Activated naive CD8-positive, alpha-beta T cell treated with anti-CD3 and anti-CD28 coated beads, Interleukin-2, amount 10 ng/mL, durations not matched to agents 7 days and 5 days (primary cell): ENCODE measurements around the gene ARMCX5. TPM values are rescaled to one million over a fixed set of nuclear protein-coding genes. Genes with fewer than 3 reads are reported as not detected.

Experiments
- ATAC-seq: fragments of 150-1000 bp; cut with Tn5 transposase; one replicate; pipeline ENCODE4 v1.10.0; 2021; ENCODE audit warnings: low read depth, moderate library complexity
- POLR2A ChIA-PET: fragments of 350-600 bp; sonication (Branson Sonifier 250); formaldehyde crosslinking; loops from one replicate; lab custom pipeline; 2021; ENCODE audit warnings: antibody characterized with exemption; lab: Charles Lee
- DNase-seq: peaks from one replicate; pipeline ENCODE4 v3.0.0; 2021
- H3K27ac Mint-ChIP-seq: one replicate; pipeline ENCODE4 v1.8.0; 2022; ENCODE audit warnings: mild to moderate bottlenecking, mixed read lengths
- H3K27me3 Mint-ChIP-seq: one replicate; pipeline ENCODE4 v1.8.0; 2022; ENCODE audit warnings: mild to moderate bottlenecking, moderate library complexity, mixed read lengths
- H3K36me3 Mint-ChIP-seq: one replicate; pipeline ENCODE4 v1.8.0; 2021; ENCODE audit warnings: mild to moderate bottlenecking, mixed read lengths
- H3K4me1 Mint-ChIP-seq: one replicate; pipeline ENCODE4 v1.8.0; 2021; ENCODE audit warnings: mixed read lengths
- H3K4me3 Mint-ChIP-seq: one replicate; pipeline ENCODE4 v1.8.0; 2022; ENCODE audit warnings: mild to moderate bottlenecking, moderate library complexity, mixed read lengths
- H3K9me3 Mint-ChIP-seq: one replicate; pipeline ENCODE4 v1.8.0; 2021; ENCODE audit warnings: mixed read lengths
- total RNA-seq, 2 experiments: library from RNA; stranded (reverse); gene quantifications; one replicate each; pipeline ENCODE4 v1.2.3, GENCODE V29; 2021

Gene ARMCX5
- total RNA-seq: 1 to 10 TPM; 7.1 to 8.2 TPM

DNA sequence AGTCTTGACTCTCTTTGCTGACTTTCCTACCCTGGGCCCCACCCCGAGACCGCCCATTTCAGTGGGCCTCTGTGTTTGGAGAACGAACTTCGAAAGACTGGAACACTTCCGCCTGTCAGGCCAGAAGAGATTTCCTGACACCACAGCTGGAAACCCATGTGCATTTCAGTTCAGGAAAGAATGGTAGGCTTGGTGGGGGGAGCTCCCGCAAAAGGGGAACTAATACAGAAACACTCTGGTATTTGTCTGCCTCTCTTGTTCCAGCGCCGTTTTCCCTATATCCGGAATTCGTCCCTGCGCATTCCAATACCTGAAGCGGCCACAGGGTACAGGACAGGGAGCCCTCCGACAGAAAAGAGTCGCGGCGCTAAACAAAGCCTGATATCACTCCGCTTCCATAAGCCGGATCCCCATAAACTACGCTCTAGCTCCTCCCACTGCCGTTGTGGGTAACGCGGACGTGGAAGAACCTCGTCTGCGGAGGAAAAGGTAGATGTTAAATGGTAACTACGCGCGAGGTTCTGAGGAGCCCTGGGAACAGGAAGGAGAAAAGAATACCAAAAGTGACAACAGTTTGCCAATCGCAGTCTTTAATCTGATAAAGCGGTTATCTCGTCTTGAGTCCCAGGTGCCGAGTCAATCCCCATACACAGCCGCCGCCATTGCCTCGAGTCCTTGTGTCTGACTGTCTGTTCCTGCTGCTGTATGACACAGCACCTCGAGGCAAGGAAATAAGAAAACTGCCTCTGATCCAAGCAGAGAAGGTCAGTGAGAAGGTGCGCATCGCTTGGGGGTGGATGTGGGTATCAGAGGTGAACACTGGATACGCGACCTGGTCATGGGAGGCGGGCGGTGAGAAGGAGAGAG, at the start of gene ARMCX5:
TSS of gene ARMCX5 (plus strand) at position 432 of the 867 bp plus-strand sequence. CDS start 2,627 bp downstream, outside the sequence.
- ATAC-seq (peak; percentile 92), DNase-seq (peak; percentile 58)
- Mint-ChIP-seq H3K4me3 (peak within 1 kb of the TSS; percentile 93), H3K9me3 (no peaks in the 10 kb centered on the region), H3K27ac (peak within 1 kb of the TSS; percentile 90), H3K4me1 (peaks cover 10% of the 10 kb centered on the region), H3K36me3 (peaks cover 12% of the 10 kb centered on the region), H3K27me3 (no peaks in the 10 kb centered on the region)
- POLR2A ChIA-PET: interaction anchor here (1.3 kb wide), 1 partner anchor 61 kb away, joined by 6 read pairs; no protein-coding TSS in a partner anchor

- H3K27me3 Mint-ChIP-seq: peaks cover 2% of the 10 kb centered on the region
- POLR2A ChIA-PET: no interaction called here
- H3K36me3 Mint-ChIP-seq: no peaks in the 10 kb centered on the region
- H3K4me1 Mint-ChIP-seq: no peaks in the 10 kb centered on the region
- no peaks in the 10 kb centered on the region for H3K9me3 Mint-ChIP-seq
- H3K27ac Mint-ChIP-seq: no peak overlapping the region
- ATAC-seq (no peak), DNase-seq (no peak)
- H3K4me3 Mint-ChIP-seq: no peak overlapping the region
Measured at GRCh38 chrX:102558607-102559006, 40.7 kb upstream of the ARMCX5 start.

DNA sequence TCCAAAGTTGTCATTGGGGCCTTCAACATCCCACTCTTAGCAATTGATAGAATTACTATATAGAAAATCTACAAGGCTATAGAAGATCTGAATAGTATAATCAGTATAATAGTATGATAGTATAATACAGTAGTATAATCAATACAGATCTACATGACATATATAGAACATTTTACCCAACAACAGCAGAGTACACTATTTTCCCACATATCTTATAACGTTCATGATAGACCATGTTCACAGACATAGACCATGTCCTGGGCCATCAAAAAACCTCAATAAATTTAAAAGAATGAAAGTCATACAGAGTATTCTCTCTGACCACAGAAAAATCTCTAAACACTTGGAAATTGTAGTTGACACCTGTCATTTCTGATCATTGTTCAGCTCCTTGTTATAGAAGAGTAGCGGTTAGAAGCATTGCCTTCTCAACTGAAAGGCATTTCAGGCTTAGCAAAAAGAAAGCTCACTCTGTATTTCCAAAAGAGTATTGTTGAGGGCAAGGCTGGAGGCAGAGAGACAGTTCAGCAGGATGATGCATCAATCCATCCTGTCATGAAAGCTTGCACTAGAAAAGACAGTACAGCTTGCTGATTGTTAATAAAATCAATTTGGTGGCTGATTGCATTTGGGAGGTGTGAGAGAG, 38.8 kb upstream of the ARMCX5 start:
- no peaks in the 10 kb centered on the region for H3K36me3 Mint-ChIP-seq
- POLR2A ChIA-PET: no interaction called here
- no peak overlapping the region for H3K4me3 Mint-ChIP-seq
- peaks cover 2% of the 10 kb centered on the region for H3K27me3 Mint-ChIP-seq
- H3K27ac Mint-ChIP-seq: no peak overlapping the region
- H3K4me1 Mint-ChIP-seq: no peaks in the 10 kb centered on the region
- H3K9me3 Mint-ChIP-seq: no peaks in the 10 kb centered on the region
- DNase-seq (no peak), ATAC-seq (no peak)

DNA sequence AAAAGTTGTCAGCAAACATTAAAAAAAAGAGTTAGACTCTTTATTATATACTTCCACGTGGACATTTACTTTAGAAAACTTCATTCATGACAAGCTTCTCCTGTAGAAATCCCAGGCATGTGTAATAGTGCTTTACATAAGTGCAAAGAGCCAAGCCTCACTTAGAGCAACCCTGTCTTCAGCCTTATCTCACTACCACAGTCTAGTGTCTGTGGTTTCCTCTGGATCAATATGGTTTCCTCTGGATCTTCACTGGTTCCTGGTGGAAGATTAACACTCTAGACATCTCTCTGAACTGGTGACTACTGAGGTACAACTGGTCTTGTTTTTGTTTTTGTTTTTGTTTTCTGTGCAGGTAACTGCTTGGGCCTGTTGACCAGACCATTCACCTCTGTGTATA, 18.4 kb upstream of the ARMCX5 start:
- H3K9me3 Mint-ChIP-seq: no peaks in the 10 kb centered on the region

GRCh38 chrX:102593367-102593766, 5.9 kb upstream of the ARMCX5 start:
- Mint-ChIP-seq H3K27me3 (no peaks in the 10 kb centered on the region), H3K27ac (no peak overlapping the region), H3K9me3 (no peaks in the 10 kb centered on the region), H3K36me3 (no peaks in the 10 kb centered on the region), H3K4me3 (no peak overlapping the region), H3K4me1 (peaks cover 4% of the 10 kb centered on the region)
- ATAC-seq: no peak
- POLR2A ChIA-PET: no interaction called here
- no peak for DNase-seq

More for the DNA sequence above, 18.4 kb upstream of the ARMCX5 start:
- POLR2A ChIA-PET: no interaction called here
- H3K27ac Mint-ChIP-seq: no peak overlapping the region
- H3K4me1 Mint-ChIP-seq: no peaks in the 10 kb centered on the region
- H3K4me3 Mint-ChIP-seq: no peak overlapping the region
- ATAC-seq: no peak
- no peaks in the 10 kb centered on the region for H3K36me3 Mint-ChIP-seq
- peaks cover 4% of the 10 kb centered on the region for H3K27me3 Mint-ChIP-seq
- no peak for DNase-seq

DNA sequence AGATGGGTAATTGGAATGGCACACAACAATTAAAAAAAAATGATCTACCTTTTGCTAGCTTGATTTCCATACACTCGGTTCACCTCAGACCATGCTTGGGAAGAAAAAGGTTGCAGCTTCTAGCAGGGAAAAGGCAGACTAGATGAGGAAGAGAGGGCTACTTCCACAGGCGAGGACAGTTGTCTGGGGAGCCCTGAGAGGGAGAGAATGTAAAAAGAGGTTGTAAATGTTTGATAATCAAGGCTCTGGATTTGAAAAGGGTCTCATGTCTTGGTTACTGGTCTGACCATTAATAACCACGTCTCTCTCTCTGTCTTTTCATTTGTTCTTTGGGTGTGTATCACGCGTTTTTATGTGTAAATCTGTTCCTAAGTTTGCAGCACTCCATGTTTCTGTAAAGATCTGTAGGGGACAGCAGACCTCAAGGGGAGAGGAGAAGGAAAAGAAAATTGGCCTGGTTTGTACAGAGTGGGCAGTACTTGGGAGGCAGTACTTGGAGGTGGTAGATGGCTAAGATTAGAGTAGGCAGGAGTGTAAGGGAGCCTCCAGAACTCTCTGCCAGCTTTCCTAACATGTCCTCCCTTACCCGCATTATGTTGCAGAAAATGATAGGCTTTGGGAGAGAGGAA, 750 bp downstream of the ARMCX5 start:
- H3K4me3 Mint-ChIP-seq: peak overlapping the region; percentile 93
- H3K36me3 Mint-ChIP-seq: peaks cover 12% of the 10 kb centered on the region
- POLR2A ChIA-PET: interaction anchor here (1.3 kb wide), 1 partner anchor 60 kb away, joined by 6 read pairs; no protein-coding TSS in a partner anchor
- no peak for DNase-seq
- H3K4me1 Mint-ChIP-seq: peaks cover 10% of the 10 kb centered on the region
- H3K27ac Mint-ChIP-seq: peak overlapping the region; percentile 90
- no peaks in the 10 kb centered on the region for H3K9me3 Mint-ChIP-seq
- H3K27me3 Mint-ChIP-seq: no peaks in the 10 kb centered on the region
- no peak for ATAC-seq

DNA sequence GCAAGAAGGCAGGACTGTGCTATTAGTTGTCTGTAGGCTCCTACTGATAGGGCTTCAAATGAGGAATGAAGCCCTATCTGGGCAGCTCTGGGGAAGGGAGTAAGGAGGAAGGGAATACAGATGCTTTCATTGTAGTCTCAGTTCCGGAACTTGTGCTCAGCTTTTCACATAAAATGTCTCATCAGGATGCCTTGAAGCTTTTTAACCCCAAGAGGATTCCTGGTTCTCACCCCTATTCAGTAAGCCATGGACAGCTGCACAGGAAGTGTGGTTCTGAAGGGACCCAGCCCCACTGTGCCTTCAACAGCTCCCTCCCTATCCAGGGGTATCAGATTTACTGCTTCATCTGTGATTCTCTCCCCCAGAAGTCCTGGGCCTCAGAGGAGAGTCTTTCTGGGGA, 5.0 kb downstream of the ARMCX5 start:
- POLR2A ChIA-PET: no interaction called here
- Mint-ChIP-seq H3K4me3 (no peak overlapping the region), H3K36me3 (peaks cover 21% of the 10 kb centered on the region), H3K9me3 (no peaks in the 10 kb centered on the region), H3K27ac (no peak overlapping the region), H3K4me1 (peaks cover 8% of the 10 kb centered on the region), H3K27me3 (no peaks in the 10 kb centered on the region)
- no peak for ATAC-seq
- no peak for DNase-seq

GRCh38 chrX:102606115-102606514, 6.8 kb downstream of the ARMCX5 start:
- H3K4me1 Mint-ChIP-seq: no peaks in the 10 kb centered on the region
- ATAC-seq: no peak
- POLR2A ChIA-PET: no interaction called here

DNA sequence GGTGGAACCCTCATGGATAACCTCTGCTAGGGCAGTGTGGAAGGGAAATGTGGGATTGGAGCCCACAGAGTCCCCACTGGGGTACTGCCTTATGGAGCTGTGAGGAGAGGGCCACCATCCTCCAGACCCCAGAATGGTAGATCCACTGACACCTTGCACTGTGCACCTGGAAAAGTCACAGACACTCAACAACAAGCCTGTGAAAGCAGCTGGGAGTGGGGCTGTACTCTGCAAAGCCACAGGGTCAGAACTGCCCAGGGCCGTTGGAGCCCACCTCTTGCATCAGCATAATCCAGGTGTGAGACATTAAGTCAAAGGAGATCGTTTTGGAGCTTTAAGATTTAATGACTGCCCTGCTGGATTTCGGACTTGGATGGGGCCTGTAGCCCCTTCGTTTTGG, 11.6 kb downstream of the ARMCX5 start:
- Mint-ChIP-seq H3K4me1 (no peaks in the 10 kb centered on the region), H3K9me3 (no peaks in the 10 kb centered on the region), H3K36me3 (peaks cover 31% of the 10 kb centered on the region), H3K27me3 (no peaks in the 10 kb centered on the region), H3K27ac (no peak overlapping the region), H3K4me3 (no peak overlapping the region)
- ATAC-seq (no peak), DNase-seq (no peak)
- POLR2A ChIA-PET: no interaction called here

More at GRCh38 chrX:102606115-102606514, 6.8 kb downstream of the ARMCX5 start:
- H3K9me3 Mint-ChIP-seq: no peaks in the 10 kb centered on the region
- peaks cover 28% of the 10 kb centered on the region for H3K36me3 Mint-ChIP-seq
- H3K4me3 Mint-ChIP-seq: no peak overlapping the region
- H3K27ac Mint-ChIP-seq: no peak overlapping the region
- DNase-seq: no peak
- no peaks in the 10 kb centered on the region for H3K27me3 Mint-ChIP-seq

GRCh38 chrX:102624105-102624504, 24.8 kb downstream of the ARMCX5 start:
- POLR2A ChIA-PET: no interaction called here
- peaks cover 5% of the 10 kb centered on the region for H3K4me1 Mint-ChIP-seq

GRCh38 chrX:102627640-102628039, 28.3 kb downstream of the ARMCX5 start:
- POLR2A ChIA-PET: no interaction called here
- no peak overlapping the region for H3K4me3 Mint-ChIP-seq
- peaks cover 5% of the 10 kb centered on the region for H3K4me1 Mint-ChIP-seq
- DNase-seq (no peak), ATAC-seq (no peak)
- no peak overlapping the region for H3K27ac Mint-ChIP-seq
- H3K9me3 Mint-ChIP-seq: no peaks in the 10 kb centered on the region
- peaks cover 2% of the 10 kb centered on the region for H3K36me3 Mint-ChIP-seq
- H3K27me3 Mint-ChIP-seq: no peaks in the 10 kb centered on the region

More at GRCh38 chrX:102624105-102624504, 24.8 kb downstream of the ARMCX5 start:
- Mint-ChIP-seq H3K27ac (no peak overlapping the region), H3K4me3 (no peak overlapping the region), H3K36me3 (peaks cover 21% of the 10 kb centered on the region), H3K27me3 (no peaks in the 10 kb centered on the region), H3K9me3 (peaks cover 8% of the 10 kb centered on the region)
- no peak for ATAC-seq
- no peak for DNase-seq

GRCh38 chrX:102637561-102637960, 38.2 kb downstream of the ARMCX5 start:
- POLR2A ChIA-PET: no interaction called here
- DNase-seq: no peak
- H3K27ac Mint-ChIP-seq: no peak overlapping the region

GRCh38 chrX:102650903-102651241, 51.6 kb downstream of the ARMCX5 start:
- peak; percentile 11 for ATAC-seq
- no peak for DNase-seq
- POLR2A ChIA-PET: no interaction called here
- Mint-ChIP-seq H3K4me1 (peaks cover 5% of the 10 kb centered on the region), H3K27me3 (no peaks in the 10 kb centered on the region), H3K36me3 (no peaks in the 10 kb centered on the region), H3K9me3 (no peaks in the 10 kb centered on the region), H3K4me3 (peak overlapping the region; percentile 92), H3K27ac (peak overlapping the region; percentile 90)

More at GRCh38 chrX:102637561-102637960, 38.2 kb downstream of the ARMCX5 start:
- Mint-ChIP-seq H3K4me1 (no peaks in the 10 kb centered on the region), H3K36me3 (peaks cover 6% of the 10 kb centered on the region), H3K4me3 (no peak overlapping the region), H3K9me3 (peaks cover 4% of the 10 kb centered on the region), H3K27me3 (no peaks in the 10 kb centered on the region)
- no peak for ATAC-seq
